ES-I3 (cell line): ENCODE data around the gene VWA8.

Experiments
- H3K36me3 ChIP-seq: 2 replicates; pipeline ENCODE4 v1.6.1; 2013; ENCODE audit warnings: mild to moderate bottlenecking, low read length, control low read depth, moderate library complexity; ENCODE audit not compliant: insufficient read depth
- H3K4me1 ChIP-seq: 2 replicates; pipeline ENCODE4 v1.6.1; 2013; ENCODE audit warnings: mild to moderate bottlenecking, control low read depth, low read length; ENCODE audit not compliant: insufficient read depth
- H3K9ac ChIP-seq: 2 replicates; pipeline ENCODE4 v1.6.1; 2013; ENCODE audit warnings: low read depth, mild to moderate bottlenecking, low read length, moderate library complexity
- H3K9me3 ChIP-seq: 2 replicates; pipeline ENCODE4 v1.6.1; 2013; ENCODE audit warnings: mild to moderate bottlenecking, low read length, moderate library complexity; ENCODE audit not compliant: control insufficient read depth, insufficient read depth

VWA8 gene

DNA sequence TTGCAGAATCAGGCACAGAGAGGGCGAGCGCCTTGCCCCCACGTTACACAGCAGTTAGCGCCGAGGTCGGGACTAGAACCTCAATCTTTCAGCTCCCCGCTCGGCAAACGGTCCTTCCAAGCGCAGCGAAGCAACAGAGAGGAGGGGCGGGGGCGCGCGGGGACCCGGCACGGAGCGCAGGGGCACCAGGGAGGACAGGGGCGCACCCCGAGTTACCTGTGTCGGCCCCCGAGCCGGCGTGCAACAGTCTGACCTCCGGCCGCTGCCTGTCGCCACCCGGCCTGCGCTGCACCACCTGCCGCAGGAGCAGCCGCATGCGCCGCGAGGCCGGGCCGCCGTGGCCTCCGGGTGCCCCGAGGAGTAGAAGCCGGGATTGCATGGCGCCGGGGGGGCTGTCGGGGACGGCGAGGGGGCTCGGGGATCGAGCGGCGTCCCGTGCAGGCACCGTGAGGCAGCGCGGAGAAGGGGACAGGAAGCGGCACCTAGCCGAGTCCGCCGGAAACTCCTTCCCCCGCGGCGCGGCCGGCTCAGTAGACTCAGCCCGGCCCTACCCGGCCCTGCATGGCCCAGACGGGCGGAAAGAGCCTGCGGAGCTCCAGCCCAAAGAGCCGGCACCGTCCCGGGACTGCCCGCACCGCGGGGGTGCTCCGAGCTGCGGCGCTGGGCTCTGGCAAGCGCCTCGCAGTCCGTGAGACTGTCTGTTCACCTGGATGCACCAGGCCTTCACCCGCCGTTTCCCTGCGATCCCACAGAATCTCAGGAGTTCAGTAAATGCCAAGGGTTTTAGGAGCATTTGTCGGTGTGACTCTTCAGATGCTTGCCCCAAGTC is at the start of gene VWA8:
TSS of gene VWA8 (minus strand) at position 473 of the 829 bp plus-strand sequence. CDS start at position 379, 94 bp downstream.
- H3K9me3 ChIP-seq, result no peaks in the 10 kb centered on the region
- peaks cover 6% of the 10 kb centered on the region; the same call in 1 of the 2 replicates for H3K4me1 ChIP-seq
- peak within 1 kb of the TSS; percentile 99 for H3K9ac ChIP-seq
- H3K36me3 ChIP-seq, result no peaks in the 10 kb centered on the region

DNA sequence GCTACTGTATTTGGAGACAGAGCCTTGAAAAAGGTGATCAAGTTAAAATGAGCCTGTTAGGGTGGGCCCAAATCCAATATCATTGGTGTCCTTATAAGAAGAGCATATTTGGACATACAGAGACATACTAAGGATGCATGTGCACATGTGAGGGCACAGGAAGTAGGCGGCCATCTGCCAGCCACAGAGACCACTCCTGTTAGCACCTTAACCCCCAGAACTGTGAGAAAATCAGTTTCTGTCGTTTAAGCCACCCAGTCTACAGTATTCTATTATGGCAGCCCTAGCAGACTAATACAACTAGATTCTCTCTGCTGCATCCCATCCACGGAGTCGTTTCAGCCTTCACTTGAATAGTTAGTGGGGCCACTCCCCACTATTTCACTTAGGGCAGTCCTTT is 48.1 kb upstream of the VWA8 start:
- peaks cover 13% of the 10 kb centered on the region for H3K4me1 ChIP-seq
- H3K36me3 ChIP-seq, result no peaks in the 10 kb centered on the region
- no peak overlapping the region for H3K9ac ChIP-seq
- H3K9me3 ChIP-seq, result no peaks in the 10 kb centered on the region

DNA sequence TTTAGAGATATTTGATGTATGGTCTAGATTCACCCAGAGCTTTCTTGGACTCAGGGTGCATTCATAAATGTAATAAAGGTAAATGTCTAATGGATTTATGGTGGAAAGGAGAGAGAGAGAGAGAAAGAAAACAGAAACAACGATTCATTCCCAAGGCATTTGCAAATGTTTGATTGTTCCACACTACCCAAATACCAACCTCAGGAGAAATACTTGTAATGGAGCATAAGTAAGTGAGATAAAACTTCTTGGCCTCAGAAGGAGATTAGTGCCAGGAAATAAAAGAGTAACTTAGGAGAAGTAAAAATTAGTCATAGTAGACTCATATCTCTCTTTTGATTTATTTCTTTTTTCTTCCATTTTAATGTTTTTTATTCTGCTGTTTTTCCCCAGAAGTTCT is 46.9 kb upstream of the VWA8 start:
- no peaks in the 10 kb centered on the region for H3K9me3 ChIP-seq
- peaks cover 13% of the 10 kb centered on the region for H3K4me1 ChIP-seq
- no peak overlapping the region for H3K9ac ChIP-seq
- H3K36me3 ChIP-seq, result no peaks in the 10 kb centered on the region

- Histone ChIP-seq H3K9me3 (no peaks in the 10 kb centered on the region), H3K36me3 (no peaks in the 10 kb centered on the region), H3K4me1 (peaks cover 17% of the 10 kb centered on the region; the same call in 1 of the 2 replicates), H3K9ac (no peak overlapping the region)
These were observed 41.2 kb upstream of the VWA8 start for GRCh38 chr13:42002066-42002465.

DNA sequence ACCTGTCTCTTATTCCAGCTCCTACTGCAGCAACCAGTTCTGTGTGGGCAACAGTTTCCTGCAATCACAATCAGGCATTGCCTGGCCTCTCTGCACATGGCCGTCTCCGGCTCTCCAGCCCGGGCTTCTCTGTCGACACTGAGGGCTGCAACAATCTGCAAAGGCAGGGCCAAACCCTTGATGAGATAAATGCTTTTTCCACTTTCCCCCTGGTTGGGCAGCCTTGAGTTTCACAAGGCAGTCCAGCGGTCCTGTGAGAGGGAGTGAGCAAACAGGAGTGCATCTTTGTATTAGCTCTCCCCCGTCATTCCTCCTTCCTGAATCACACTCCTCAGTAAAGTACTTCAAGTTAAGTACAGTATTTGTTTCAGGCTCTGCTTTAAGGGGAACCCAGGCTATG is 40.7 kb upstream of the VWA8 start:
- Histone ChIP-seq H3K9me3 (no peaks in the 10 kb centered on the region), H3K4me1 (peaks cover 17% of the 10 kb centered on the region; the same call in 1 of the 2 replicates), H3K9ac (no peak overlapping the region), H3K36me3 (no peaks in the 10 kb centered on the region)

GRCh38 chr13:42000846-42001245 is 39.9 kb upstream of the VWA8 start:
- Histone ChIP-seq H3K36me3 (no peaks in the 10 kb centered on the region), H3K4me1 (peaks cover 17% of the 10 kb centered on the region; the same call in 1 of the 2 replicates), H3K9me3 (no peaks in the 10 kb centered on the region), H3K9ac (no peak overlapping the region)

GRCh38 chr13:41997396-41997795 is 36.5 kb upstream of the VWA8 start:
- Histone ChIP-seq H3K36me3 (no peaks in the 10 kb centered on the region), H3K4me1 (peaks cover 17% of the 10 kb centered on the region; the same call in 1 of the 2 replicates), H3K9me3 (no peaks in the 10 kb centered on the region), H3K9ac (no peak overlapping the region)

DNA sequence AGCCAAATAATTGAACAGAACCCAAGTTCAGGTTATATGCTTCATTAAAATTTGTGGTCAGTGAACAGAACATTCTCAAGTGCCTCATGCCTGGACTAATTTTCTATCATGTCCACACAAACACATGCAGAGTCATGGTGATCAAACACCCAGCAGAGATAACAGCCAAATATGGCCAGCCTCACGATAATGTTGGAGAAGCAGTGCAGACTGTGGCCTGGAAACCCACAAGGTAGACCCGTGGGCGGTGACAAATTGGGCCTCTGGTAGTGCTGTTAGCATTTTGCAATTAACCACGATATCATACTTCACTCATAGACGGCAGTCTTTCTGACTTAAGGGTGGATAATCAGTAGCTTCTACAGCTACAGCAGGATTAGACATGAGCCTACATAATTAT is 35.0 kb upstream of the VWA8 start:
- Histone ChIP-seq H3K9me3 (no peaks in the 10 kb centered on the region), H3K9ac (no peak overlapping the region), H3K4me1 (peaks cover 4% of the 10 kb centered on the region; the same call in 1 of the 2 replicates), H3K36me3 (no peaks in the 10 kb centered on the region)

GRCh38 chr13:41995336-41995735 is 34.4 kb upstream of the VWA8 start:
- no peak overlapping the region for H3K9ac ChIP-seq

GRCh38 chr13:41994696-41995095 is 33.8 kb upstream of the VWA8 start:
- Histone ChIP-seq H3K36me3 (no peaks in the 10 kb centered on the region), H3K9ac (no peak overlapping the region), H3K4me1 (no peaks in the 10 kb centered on the region), H3K9me3 (no peaks in the 10 kb centered on the region)

More at GRCh38 chr13:41995336-41995735, 34.4 kb upstream of the VWA8 start:
- Histone ChIP-seq H3K4me1 (no peaks in the 10 kb centered on the region), H3K9me3 (no peaks in the 10 kb centered on the region), H3K36me3 (no peaks in the 10 kb centered on the region)

- no peaks in the 10 kb centered on the region for H3K36me3 ChIP-seq
- no peak overlapping the region for H3K9ac ChIP-seq
- H3K9me3 ChIP-seq, result no peaks in the 10 kb centered on the region
- no peaks in the 10 kb centered on the region for H3K4me1 ChIP-seq
These were observed 31.0 kb upstream of the VWA8 start for GRCh38 chr13:41991936-41992335.

DNA sequence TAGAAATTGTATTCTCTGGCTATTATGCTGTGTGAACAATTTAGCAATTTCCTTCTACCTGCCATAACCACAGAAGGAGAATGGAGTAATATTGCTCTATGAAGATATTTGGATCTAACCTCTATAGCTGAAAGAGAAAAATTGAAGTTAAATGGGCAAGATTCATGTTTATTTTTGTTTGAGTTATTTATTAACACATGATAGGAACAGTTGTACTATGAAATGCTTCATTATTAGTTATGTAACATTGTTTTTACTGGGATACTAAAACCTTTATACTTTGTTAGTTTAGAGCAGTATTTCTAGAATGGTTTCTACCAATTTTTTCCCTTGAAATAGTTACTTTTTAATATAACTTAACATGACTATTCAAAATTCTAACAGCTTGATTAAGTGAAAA is 27.3 kb upstream of the VWA8 start:
- Histone ChIP-seq H3K9me3 (no peaks in the 10 kb centered on the region), H3K4me1 (no peaks in the 10 kb centered on the region)

DNA sequence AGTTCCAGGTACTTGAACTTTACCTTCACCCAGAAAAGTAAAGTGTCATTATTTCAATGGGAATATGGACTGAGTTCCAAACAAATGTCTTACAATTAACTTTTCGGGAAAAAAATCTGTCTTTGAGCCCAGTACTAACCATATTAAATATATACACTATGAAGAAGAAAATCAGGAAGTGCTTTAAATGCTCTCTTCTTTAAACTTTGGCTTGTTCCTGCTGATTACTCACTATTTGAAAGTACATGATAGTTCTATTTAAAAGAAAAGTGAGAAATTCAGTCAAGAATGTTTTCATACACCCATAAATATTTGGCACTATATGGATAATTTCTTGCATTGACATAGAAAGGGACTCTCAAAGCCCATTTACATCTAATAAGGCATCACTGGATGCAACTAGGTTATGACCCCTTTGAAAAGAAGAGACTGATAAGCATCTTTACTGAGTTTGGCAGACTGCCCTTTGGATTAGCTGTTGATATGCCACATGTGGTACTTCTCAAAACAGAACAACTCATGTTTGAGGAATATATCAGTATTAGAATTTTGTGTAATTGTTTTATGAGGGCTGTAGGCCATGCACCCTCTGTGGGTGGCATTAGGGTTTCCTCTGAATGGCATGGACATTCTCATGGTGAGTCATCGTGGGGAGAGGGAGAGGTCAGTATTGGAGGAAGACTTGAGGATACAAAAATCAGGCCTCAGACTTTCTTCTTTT is 25.0 kb upstream of the VWA8 start:
- Histone ChIP-seq H3K9me3 (no peaks in the 10 kb centered on the region), H3K9ac (no peak overlapping the region), H3K4me1 (no peaks in the 10 kb centered on the region), H3K36me3 (no peaks in the 10 kb centered on the region)

More for the DNA sequence above, 27.3 kb upstream of the VWA8 start:
- H3K9ac ChIP-seq, result no peak overlapping the region
- no peaks in the 10 kb centered on the region for H3K36me3 ChIP-seq

DNA sequence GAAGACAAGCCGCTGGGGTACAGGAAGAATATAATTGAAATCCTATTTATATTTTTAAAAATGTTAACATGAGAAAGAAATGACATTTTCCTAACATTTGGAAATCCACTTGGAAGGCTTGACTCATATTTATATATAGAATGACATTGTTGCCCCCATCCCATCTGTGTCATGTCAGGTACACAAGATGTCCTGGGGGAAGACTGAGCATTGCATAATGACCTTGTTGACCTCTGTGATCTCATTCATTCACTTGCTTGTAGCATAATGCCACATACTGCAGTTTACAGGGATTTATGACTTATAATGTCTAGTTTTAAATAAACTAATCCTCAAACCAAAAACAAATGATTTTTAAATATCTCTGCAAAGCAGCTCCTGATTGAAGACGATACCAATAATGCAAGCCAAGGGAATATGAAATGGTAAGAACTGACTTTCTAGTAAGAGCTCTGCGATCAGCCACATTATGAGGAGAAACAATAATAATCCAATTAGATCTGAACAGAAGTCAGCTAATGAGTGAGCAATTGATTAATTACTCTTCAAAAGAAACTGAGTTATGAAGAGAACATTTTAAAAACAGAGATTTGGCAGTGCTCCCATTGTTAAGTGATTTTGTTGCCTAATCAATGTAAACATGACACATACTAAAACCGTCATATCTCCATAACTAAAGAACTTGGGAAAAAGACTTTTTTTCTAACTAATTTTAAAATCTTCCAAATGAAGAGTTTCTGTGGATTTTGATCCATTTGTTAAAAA is 21.2 kb upstream of the VWA8 start:
- Histone ChIP-seq H3K9ac (no peak overlapping the region), H3K4me1 (no peaks in the 10 kb centered on the region), H3K9me3 (no peaks in the 10 kb centered on the region), H3K36me3 (no peaks in the 10 kb centered on the region)
